ENCODE data around the gene RRM2.

The RRM2 gene

GRCh38 chr2:10171006-10171800 is 48.7 kb downstream of the RRM2 start:
- no peak for DNase-seq (ENCODE audit: low read depth in 2 of 2)

- no peak for DNase-seq (ENCODE audit: low read depth in 2 of 2)
Measured at GRCh38 chr2:10172033-10172871, 49.7 kb downstream of the RRM2 start.

GRCh38 chr2:10173258-10174005 is 50.9 kb downstream of the RRM2 start:
- DNase-seq (ENCODE audit: low read depth in 2 of 2), result no peak

GRCh38 chr2:10174173-10174572 is 51.6 kb downstream of the RRM2 start:
- no peak for DNase-seq (ENCODE audit: low read depth in 2 of 2)

GRCh38 chr2:10175441-10175840 is 52.9 kb downstream of the RRM2 start:
- no peak for DNase-seq (ENCODE audit: low read depth in 2 of 2)

GRCh38 chr2:10178751-10179150 is 56.2 kb downstream of the RRM2 start:
- no peak for DNase-seq (ENCODE audit: low read depth in 2 of 2)

GRCh38 chr2:10179422-10179821 is 56.9 kb downstream of the RRM2 start:
- no peak for DNase-seq (ENCODE audit: low read depth in 2 of 2)

- no peak for DNase-seq (ENCODE audit: low read depth in 2 of 2)
Measured at GRCh38 chr2:10180229-10180628, 57.7 kb downstream of the RRM2 start.

Measured in stimulated activated CD4-positive, alpha-beta T cell treated with anti-CD3 and anti-CD28 coated beads, Interleukin-1b, Interleukin-23, amount 100 ng/mL, for 1 hour (primary cell).